ENCODE measurements around the gene CTU1. TPM values are rescaled to one million over a fixed set of nuclear protein-coding genes. Genes with fewer than 3 reads are reported as not detected.
"Not testable (repeated sequence)": the region's sequence is repeated elsewhere in the genome, so short reads cannot be mapped to it uniquely, and the experiment has no call there.

CTU1 gene
- total RNA-seq, 2 donors from 2014 or later, result 4.9 to 12.5 TPM

DNA sequence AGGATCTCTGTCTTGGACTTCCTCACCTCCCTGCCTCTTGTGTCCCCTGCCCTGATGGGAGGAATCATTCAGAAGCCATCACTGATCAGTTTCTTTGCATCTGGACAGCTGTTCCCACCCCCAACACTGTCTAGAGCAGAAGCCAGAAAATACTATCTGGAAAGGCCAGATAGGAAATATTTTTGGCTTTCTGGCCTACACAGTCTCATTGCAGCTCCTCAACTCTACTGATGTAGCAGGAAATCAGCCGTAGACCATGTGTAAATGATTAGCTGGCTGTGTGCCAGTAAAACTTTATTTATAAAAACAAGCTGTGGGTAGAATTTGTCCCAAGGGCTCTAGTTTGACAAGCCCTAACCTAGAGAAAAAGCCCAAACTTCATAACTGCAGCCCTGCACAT is 39.5 kb upstream of the CTU1 start:
- H3K27me3 ChIP-seq (replicated peaks; ENCODE audit: insufficient read depth), result no peaks in the 10 kb centered on the region
- no peak overlapping the region for H3K27ac ChIP-seq
- TF ChIP-seq, protein P1, sequence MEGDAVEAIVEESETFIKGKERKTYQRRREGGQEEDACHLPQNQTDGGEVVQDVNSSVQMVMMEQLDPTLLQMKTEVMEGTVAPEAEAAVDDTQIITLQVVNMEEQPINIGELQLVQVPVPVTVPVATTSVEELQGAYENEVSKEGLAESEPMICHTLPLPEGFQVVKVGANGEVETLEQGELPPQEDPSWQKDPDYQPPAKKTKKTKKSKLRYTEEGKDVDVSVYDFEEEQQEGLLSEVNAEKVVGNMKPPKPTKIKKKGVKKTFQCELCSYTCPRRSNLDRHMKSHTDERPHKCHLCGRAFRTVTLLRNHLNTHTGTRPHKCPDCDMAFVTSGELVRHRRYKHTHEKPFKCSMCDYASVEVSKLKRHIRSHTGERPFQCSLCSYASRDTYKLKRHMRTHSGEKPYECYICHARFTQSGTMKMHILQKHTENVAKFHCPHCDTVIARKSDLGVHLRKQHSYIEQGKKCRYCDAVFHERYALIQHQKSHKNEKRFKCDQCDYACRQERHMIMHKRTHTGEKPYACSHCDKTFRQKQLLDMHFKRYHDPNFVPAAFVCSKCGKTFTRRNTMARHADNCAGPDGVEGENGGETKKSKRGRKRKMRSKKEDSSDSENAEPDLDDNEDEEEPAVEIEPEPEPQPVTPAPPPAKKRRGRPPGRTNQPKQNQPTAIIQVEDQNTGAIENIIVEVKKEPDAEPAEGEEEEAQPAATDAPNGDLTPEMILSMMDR (IDR thresholded peaks at IDR 0.05), result no peak
- H3K4me3 ChIP-seq, result no peak overlapping the region
- no peaks in the 10 kb centered on the region for H3K4me1 ChIP-seq (ENCODE audit: control insufficient read depth in 1 of 2, low read depth in 2 of 2)
- DNase-seq (ENCODE audit: low spot score) (no peak), ATAC-seq (ENCODE audit: insufficient number of reproducible peaks, low FRiP score, low read depth) (no peak)
- no peaks in the 10 kb centered on the region for H3K36me3 ChIP-seq
- H3K9me3 ChIP-seq, result no peaks in the 10 kb centered on the region

DNA sequence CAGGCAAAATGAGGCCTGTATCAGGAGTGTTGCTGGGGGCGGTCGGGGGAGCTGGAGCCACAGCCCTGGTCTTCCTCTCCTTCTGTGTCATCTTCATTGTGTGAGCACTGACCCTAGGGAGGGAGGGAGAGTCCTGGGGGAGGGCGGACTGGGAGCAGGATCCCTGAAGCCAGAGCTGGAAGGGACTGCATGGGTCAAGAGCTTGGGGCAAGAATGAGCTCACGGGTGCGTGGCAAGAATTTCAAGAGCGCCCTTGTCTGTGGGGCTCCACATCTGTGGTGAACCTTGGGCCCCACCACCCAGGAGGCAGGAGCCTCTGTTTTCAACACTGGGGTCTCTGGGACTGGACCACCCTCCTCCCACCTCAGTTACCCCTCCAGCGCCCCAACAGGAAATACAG is 38.5 kb upstream of the CTU1 start:
- TF ChIP-seq, protein P1 (IDR thresholded peaks at IDR 0.05), result no peak
- no peaks in the 10 kb centered on the region for H3K4me1 ChIP-seq (ENCODE audit: control insufficient read depth in 1 of 2, low read depth in 2 of 2)
- no peak overlapping the region for H3K4me3 ChIP-seq
- no peaks in the 10 kb centered on the region for H3K9me3 ChIP-seq
- no peaks in the 10 kb centered on the region for H3K36me3 ChIP-seq
- H3K27me3 ChIP-seq (replicated peaks; ENCODE audit: insufficient read depth), result no peaks in the 10 kb centered on the region
- H3K27ac ChIP-seq, result no peak overlapping the region
- no peak for ATAC-seq (ENCODE audit: insufficient number of reproducible peaks, low FRiP score, low read depth)
- no peak for DNase-seq (ENCODE audit: low spot score)

- H3K9me3 ChIP-seq, result no peaks in the 10 kb centered on the region
- ATAC-seq (ENCODE audit: insufficient number of reproducible peaks, low FRiP score, low read depth), result no peak
- no peaks in the 10 kb centered on the region for H3K4me1 ChIP-seq (ENCODE audit: control insufficient read depth in 1 of 2, low read depth in 2 of 2)
- H3K27me3 ChIP-seq (replicated peaks; ENCODE audit: insufficient read depth), result no peaks in the 10 kb centered on the region
- H3K4me3 ChIP-seq, result no peak overlapping the region
- no peak overlapping the region for H3K27ac ChIP-seq
- no peaks in the 10 kb centered on the region for H3K36me3 ChIP-seq
- TF ChIP-seq, protein P1 (IDR thresholded peaks at IDR 0.05), result no peak
- DNase-seq (ENCODE audit: low spot score), result no peak
Observed at GRCh38 chr19:51145916-51146493, 37.8 kb upstream of the CTU1 start.

- DNase-seq (ENCODE audit: low spot score) (no peak), ATAC-seq (ENCODE audit: insufficient number of reproducible peaks, low FRiP score, low read depth) (no peak)
- Histone ChIP-seq H3K27me3 (replicated peaks; ENCODE audit: insufficient read depth) (no peaks in the 10 kb centered on the region), H3K4me1 (ENCODE audit: control insufficient read depth in 1 of 2, low read depth in 2 of 2) (no peaks in the 10 kb centered on the region), H3K4me3 (no peak overlapping the region), H3K27ac (no peak overlapping the region), H3K36me3 (no peaks in the 10 kb centered on the region), H3K9me3 (no peaks in the 10 kb centered on the region)
- TF ChIP-seq, protein P1 (IDR thresholded peaks at IDR 0.05), result no peak
Observed at GRCh38 chr19:51144482-51145045, 36.4 kb upstream of the CTU1 start.

- no peaks in the 10 kb centered on the region for H3K9me3 ChIP-seq
- H3K27me3 ChIP-seq (replicated peaks; ENCODE audit: insufficient read depth), result no peaks in the 10 kb centered on the region
- H3K4me1 ChIP-seq (ENCODE audit: control insufficient read depth in 1 of 2, low read depth in 2 of 2), result no peaks in the 10 kb centered on the region
- no peak for DNase-seq (ENCODE audit: low spot score)
- no peak for ATAC-seq (ENCODE audit: insufficient number of reproducible peaks, low FRiP score, low read depth)
- TF ChIP-seq, protein P1 (IDR thresholded peaks at IDR 0.05), result no peak
- H3K27ac ChIP-seq, result no peak overlapping the region
- no peak overlapping the region for H3K4me3 ChIP-seq
- no peaks in the 10 kb centered on the region for H3K36me3 ChIP-seq
Observed at GRCh38 chr19:51143486-51143885, 35.3 kb upstream of the CTU1 start.

DNA sequence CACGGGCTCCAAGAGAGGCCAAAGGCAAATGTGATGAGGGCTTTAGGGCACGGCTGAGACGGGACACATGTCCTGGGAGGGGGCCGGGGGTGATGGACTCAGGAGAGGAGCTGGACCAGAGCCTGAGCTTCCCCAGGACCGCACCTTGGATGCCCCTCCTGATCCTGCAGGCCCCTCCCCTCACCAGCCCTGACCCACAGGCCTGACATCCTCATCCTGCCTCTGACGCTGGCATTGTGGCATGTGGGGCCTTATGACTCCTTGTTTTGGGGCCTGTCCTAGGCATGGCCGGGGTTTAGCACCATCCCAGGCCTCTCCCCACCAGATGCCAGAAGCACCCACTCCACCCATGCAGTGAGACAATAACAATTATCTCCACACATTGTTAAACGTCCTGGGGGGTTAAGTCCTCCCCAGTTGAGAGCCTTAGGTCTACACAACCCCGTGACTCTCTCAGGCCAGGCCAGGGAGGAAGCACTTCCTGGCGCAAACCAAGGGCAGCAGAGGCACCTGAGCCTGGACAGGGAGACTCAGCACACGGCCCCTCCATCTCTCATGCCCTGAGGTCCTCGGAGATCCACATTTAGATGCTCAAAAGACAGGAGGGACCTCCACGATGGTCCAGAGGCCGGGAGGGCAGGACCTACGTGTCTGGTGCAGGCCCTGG is 34.7 kb upstream of the CTU1 start:
- not testable (repeated sequence) for ATAC-seq (ENCODE audit: insufficient number of reproducible peaks, low FRiP score, low read depth); H3K27ac ChIP-seq; DNase-seq (ENCODE audit: low spot score)

More for the DNA sequence above, 34.7 kb upstream of the CTU1 start:
- H3K36me3 ChIP-seq; H3K4me3 ChIP-seq; H3K4me1 ChIP-seq (ENCODE audit: control insufficient read depth in 1 of 2, low read depth in 2 of 2); H3K9me3 ChIP-seq; H3K27me3 ChIP-seq (replicated peaks; ENCODE audit: insufficient read depth): not testable (repeated sequence)
